Neutrophil (primary cell): ENCODE measurements around the gene CKMT2.
"Not testable (repeated sequence)": the region's sequence is repeated elsewhere in the genome, so short reads cannot be mapped to it uniquely, and the experiment has no call there.

Source experiments
- H3K27ac ChIP-seq: fragments of 200-600 bp; sonication (generic); 2 replicates; pipeline ENCODE4 v1.5.1; 2016; ENCODE audit warnings: mild to moderate bottlenecking, moderate library complexity
- H3K27me3 ChIP-seq: fragments of 200-600 bp; sonication (generic); 2 replicates; pipeline ENCODE4 v1.6.0; 2016; ENCODE audit warnings: mild to moderate bottlenecking
- H3K36me3 ChIP-seq: fragments of 200-600 bp; sonication (generic); 2 replicates; pipeline ENCODE4 v1.5.1; 2017
- H3K4me1 ChIP-seq, 2 experiments: fragments of 200-600 bp in 1 of 2; sonication (generic) in 1 of 2; 1 replicate in 1 of 2; 2 replicates in 1 of 2; pipeline versions ENCODE4 v1.5.1 to v1.6.1; 2013 to 2016; ENCODE audit warnings: low read depth in 1 of 2, low read length in 1 of 2, mild to moderate bottlenecking in 1 of 2, moderate library complexity in 1 of 2; ENCODE audit not compliant: control insufficient read depth in 1 of 2, insufficient read depth in 1 of 2
- H3K4me3 ChIP-seq, 2 experiments: fragments of 200-600 bp in 1 of 2; sonication (generic) in 1 of 2; 1 replicate in 1 of 2; 2 replicates in 1 of 2; pipeline ENCODE4 v1.5.1; 2013 to 2016; ENCODE audit warnings: low read depth in 1 of 2, low read length in 1 of 2, mild to moderate bottlenecking in 1 of 2, moderate library complexity in 1 of 2
- H3K9me3 ChIP-seq: fragments of 200-600 bp; sonication (generic); 2 replicates; pipeline ENCODE4 v1.5.1; 2016
- TF ChIP-seq, protein P1 (sequence below): fragments of 200-600 bp; sonication (generic); IDR thresholded peaks from 2 replicates; pipeline ENCODE4 v1.5.1; 2016; ENCODE audit warnings: antibody characterized with exemption

CKMT2 gene

DNA sequence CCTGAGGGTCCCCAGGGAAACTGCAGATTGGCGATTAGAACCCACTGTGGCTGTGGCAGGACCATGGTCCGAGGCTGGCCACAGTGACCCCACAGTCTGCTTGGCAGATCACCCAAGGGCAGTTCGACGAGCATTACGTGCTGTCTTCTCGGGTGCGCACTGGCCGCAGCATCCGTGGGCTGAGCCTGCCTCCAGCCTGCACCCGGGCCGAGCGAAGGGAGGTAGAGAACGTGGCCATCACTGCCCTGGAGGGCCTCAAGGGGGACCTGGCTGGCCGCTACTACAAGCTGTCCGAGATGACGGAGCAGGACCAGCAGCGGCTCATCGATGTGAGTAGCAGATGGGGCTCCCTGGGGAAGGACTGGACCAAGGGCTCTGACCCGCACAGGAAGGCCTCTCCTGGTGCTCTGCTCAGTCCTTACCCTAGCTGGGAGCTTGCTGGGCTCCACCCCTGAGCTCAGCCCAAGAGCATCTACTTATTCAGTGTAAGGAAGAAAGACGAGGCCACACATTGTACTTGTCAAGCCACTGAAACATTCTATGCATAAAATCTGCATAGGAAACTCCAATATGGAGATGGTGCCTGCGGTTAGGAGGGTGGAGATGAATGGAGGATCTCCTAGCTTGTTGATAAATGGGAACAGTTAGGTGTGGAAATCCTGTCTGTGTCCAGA lies 21.9 kb downstream of the CKMT2 start:
- Histone ChIP-seq H3K4me3 (no peak overlapping the region), H3K36me3 (no peaks in the 10 kb centered on the region), H3K27ac (no peak overlapping the region), H3K27me3 (no peaks in the 10 kb centered on the region), H3K4me1 (peaks cover 0 to 4% of the 10 kb centered on the region in 2 experiments), H3K9me3 (no peaks in the 10 kb centered on the region)
- TF ChIP-seq, protein P1, sequence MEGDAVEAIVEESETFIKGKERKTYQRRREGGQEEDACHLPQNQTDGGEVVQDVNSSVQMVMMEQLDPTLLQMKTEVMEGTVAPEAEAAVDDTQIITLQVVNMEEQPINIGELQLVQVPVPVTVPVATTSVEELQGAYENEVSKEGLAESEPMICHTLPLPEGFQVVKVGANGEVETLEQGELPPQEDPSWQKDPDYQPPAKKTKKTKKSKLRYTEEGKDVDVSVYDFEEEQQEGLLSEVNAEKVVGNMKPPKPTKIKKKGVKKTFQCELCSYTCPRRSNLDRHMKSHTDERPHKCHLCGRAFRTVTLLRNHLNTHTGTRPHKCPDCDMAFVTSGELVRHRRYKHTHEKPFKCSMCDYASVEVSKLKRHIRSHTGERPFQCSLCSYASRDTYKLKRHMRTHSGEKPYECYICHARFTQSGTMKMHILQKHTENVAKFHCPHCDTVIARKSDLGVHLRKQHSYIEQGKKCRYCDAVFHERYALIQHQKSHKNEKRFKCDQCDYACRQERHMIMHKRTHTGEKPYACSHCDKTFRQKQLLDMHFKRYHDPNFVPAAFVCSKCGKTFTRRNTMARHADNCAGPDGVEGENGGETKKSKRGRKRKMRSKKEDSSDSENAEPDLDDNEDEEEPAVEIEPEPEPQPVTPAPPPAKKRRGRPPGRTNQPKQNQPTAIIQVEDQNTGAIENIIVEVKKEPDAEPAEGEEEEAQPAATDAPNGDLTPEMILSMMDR, result no peak

DNA sequence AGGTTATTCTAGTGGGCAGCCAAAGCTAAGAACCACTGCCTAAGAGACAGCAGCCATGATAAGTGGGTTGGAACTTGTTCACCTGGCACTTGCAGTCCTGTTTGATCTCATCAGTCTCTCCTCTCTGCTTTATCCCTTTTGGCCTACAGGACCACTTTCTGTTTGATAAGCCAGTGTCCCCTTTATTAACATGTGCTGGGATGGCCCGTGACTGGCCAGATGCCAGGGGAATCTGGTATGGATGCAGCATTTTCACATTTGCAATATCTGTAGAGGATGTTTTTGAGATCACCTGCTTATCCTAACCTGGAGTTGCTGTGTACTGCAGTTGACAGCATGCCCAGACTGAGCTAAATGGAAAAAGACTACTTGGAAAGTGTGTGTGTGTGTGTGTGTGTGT lies 23.6 kb downstream of the CKMT2 start:
- Histone ChIP-seq H3K27ac (no peak overlapping the region), H3K4me1 (peaks cover 0 to 4% of the 10 kb centered on the region in 2 experiments), H3K27me3 (no peaks in the 10 kb centered on the region), H3K4me3 (no peak overlapping the region), H3K9me3 (no peaks in the 10 kb centered on the region), H3K36me3 (no peaks in the 10 kb centered on the region)
- TF ChIP-seq, protein P1, result no peak

DNA sequence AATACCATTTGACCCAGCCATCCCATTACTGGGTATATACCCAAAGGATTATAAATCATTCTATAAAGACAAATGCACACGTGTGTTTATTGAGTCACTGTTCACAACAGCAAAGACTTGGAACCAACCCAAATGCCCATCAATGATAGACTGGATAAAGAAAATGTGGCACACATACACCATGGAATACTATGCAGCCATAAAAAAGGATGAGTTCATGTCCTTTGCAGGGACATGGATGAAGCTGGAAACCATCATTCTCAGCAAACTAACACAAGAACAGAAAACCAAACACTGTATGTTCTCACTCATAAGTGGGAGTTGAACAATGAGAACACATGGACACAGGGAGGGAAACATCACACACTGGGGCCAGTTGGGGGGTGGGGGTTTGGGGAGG lies 29.7 kb downstream of the CKMT2 start:
- not testable (repeated sequence) for H3K9me3 ChIP-seq, H3K27ac ChIP-seq, H3K4me1 ChIP-seq, H3K36me3 ChIP-seq, H3K4me3 ChIP-seq, H3K27me3 ChIP-seq

DNA sequence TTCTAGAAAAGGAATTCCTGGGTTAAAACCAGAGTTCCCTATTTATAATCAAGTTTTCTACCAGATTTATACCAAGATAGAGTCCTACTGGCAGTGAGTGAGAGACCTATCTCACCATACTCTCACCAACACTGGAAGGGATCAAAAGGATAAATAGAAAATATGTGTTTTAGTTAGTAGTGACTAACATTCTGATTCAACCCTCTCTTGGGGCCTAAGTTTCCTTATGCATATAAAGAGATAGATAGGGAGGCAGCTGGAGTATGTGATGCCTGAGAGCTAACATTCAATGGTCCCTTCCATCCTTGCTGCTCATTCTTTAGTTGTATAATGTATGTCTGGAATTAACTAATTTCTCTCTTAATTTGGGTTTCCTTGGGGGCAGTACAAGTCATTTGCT lies 32.0 kb downstream of the CKMT2 start:
- Histone ChIP-seq H3K4me1 (no peaks in the 10 kb centered on the region), H3K4me3 (no peak overlapping the region)
- TF ChIP-seq, protein P1, result no peak

DNA sequence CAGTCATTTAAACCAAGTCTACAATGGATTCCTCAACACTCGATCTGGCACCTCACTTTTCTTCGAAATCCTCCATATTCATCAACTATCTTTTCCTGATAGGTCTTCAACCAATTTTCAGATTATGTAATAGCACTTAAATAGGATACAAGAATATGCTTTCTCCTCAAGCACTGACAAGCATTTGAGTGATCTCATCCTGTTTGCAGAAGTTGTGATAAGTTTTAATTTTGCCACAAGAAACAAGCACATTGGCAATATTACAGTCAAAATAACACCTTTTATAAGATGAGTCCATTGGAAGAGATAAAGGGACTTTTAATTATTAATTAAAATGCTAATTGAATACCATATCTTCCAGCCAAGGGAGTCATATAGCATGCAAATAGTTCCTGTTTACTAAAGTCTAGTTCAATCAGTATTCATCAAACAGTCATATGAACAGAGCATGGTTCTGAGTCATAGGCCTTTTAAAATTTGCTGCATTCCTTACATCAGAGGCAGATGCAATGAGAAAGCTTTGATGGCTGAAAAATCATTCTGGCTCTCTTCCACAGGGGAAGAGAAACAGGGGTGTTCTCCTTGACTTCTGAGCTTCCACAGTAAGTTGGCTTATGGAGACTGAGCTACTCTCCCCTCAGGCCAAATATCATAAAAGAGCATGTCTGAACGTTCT lies 35.5 kb downstream of the CKMT2 start:
- no peak overlapping the region for H3K4me3 ChIP-seq
- H3K4me1 ChIP-seq, result no peaks in the 10 kb centered on the region
- no peaks in the 10 kb centered on the region for H3K36me3 ChIP-seq
- TF ChIP-seq, protein P1, result no peak
- no peaks in the 10 kb centered on the region for H3K9me3 ChIP-seq
- H3K27ac ChIP-seq, result no peak overlapping the region
- no peaks in the 10 kb centered on the region for H3K27me3 ChIP-seq

More for the DNA sequence above, 32.0 kb downstream of the CKMT2 start:
- no peak overlapping the region for H3K27ac ChIP-seq
- no peaks in the 10 kb centered on the region for H3K27me3 ChIP-seq
- no peaks in the 10 kb centered on the region for H3K36me3 ChIP-seq
- no peaks in the 10 kb centered on the region for H3K9me3 ChIP-seq

DNA sequence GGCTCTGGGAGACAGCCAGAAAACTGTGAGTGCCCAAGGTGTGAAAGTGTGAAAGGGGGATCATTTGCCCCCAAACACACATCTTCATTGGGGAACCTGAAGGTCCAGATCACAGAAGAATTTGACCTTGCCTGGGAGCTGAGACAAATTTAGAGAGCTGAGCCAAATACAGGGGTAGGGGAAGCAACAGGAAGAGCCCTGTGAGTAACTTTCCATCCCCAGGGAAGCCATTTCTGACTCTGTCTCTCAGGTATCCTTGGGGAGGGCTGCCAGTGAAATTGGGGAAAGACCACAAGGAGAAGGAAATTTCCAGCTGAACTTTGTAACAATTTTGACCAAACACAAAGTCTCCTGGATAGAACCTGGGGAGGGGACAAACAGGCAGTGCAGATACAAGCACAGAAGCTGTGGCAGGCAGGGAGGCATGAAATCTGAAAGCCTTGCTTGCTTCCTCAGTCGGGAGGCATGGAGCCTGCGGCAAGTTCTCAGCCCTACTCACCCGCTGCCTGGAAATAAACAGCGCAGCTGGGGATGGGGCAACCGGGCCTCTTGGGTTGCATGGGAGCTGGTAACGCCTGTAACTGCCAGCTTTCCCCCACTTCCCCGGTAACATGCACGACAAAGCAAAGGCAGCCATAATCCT lies 36.8 kb downstream of the CKMT2 start:
- no peak overlapping the region for H3K4me3 ChIP-seq
- no peak overlapping the region for H3K27ac ChIP-seq
- TF ChIP-seq, protein P1, result no peak
- H3K4me1 ChIP-seq, result no peaks in the 10 kb centered on the region
- no peaks in the 10 kb centered on the region for H3K9me3 ChIP-seq
- H3K36me3 ChIP-seq, result no peaks in the 10 kb centered on the region
- H3K27me3 ChIP-seq, result no peaks in the 10 kb centered on the region

DNA sequence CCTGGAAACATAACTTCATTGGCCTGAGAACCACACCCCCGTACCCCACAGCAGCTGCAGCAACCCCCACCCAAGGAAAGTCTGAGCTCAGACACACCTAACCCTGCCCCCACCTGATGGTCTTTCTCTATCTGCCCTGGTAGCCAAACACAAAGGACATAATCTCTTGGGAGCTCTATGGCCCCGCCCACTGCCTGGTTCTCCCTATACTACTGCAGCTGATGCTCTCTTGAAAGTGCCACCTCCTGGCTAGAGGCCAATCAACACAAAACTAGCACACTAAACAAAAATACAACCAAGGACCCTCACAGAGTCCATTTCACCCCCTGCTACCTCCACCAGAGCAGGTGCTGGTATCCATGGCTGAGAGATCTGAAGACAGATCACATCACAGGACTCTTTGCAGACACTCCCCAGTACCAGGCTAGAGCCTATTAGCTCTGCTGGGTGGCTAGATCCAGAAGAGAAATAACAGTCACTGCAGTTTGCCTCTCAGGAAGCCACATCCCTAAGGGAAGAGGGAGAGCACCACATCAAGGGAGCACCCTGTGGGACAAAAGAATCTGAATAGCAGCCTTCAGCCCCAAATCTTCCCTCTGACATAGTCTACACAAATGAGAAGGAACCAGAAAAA lies 37.4 kb downstream of the CKMT2 start:
- not testable (repeated sequence) for H3K36me3 ChIP-seq, H3K9me3 ChIP-seq, H3K27ac ChIP-seq, H3K4me1 ChIP-seq, H3K27me3 ChIP-seq, H3K4me3 ChIP-seq
